ENCODE results near the gene PYGO2. TPM values are rescaled to one million over a fixed set of nuclear protein-coding genes. Genes with fewer than 3 reads are reported as not detected.

PYGO2 gene
- total RNA-seq, 5 donors from 2014 or later (not counting 1 experiment from before 2014, with no cell fraction given), result 36.0 to 70.8 (median 68.5) TPM

DNA sequence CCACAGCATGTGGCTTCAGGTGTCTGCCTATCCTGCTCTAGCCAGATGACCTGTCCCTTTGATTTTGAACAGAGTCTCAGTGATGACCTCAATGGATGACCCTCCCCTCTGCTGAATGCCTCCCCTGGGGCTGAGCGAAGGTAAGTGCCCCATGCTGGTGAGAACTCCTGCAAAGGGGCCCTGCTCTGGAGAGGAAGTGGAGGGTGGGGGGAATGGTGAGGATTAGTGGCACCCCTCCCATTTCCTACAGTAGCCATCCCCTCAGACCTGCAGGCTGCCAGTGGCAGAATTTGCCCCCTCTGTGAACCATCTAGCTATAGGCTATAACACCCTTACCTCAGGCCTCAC lies 21.4 kb downstream of the PYGO2 start:
- Mint-ChIP-seq H3K36me3 (no peaks in the 10 kb centered on the region), H3K9me3 (no peaks in the 10 kb centered on the region), H3K27ac (peak overlapping the region; percentile 88 to 89), H3K4me1 (peaks cover 75 to 82% (median 82%) of the 10 kb centered on the region in 3 donors), H3K27me3 (no peaks in the 10 kb centered on the region), H3K4me3 (peak overlapping the region in 1 of 3 donors; percentile 61)
- Histone ChIP-seq H3K27ac (ENCODE audit: low read length) (no peak overlapping the region), H3K27me3 (replicated peaks in 1 of 2; ENCODE audit: control insufficient read depth in 2 of 2, extremely low read depth in 1 of 2, insufficient read depth in 2 of 2, low read length in 1 of 2) (no peaks in the 10 kb centered on the region), H3K9me3 (no peaks in the 10 kb centered on the region), H3K4me3 (ENCODE audit: control insufficient read depth in 1 of 2, extremely low read depth in 1 of 2, low read length in 1 of 2) (peak overlapping the region in 1 of 2 donors; percentile 5), H3K4me1 (ENCODE audit: control insufficient read depth in 1 of 2, extremely low read depth in 1 of 2, insufficient read depth in 2 of 2, low read length in 2 of 2) (peaks cover 27 to 85% of the 10 kb centered on the region in 2 experiments), H3K36me3 (ENCODE audit: control insufficient read depth in 2 of 2, extremely low read depth in 1 of 2, insufficient read depth in 1 of 2, low read length in 1 of 2) (peaks cover 7 to 12% of the 10 kb centered on the region in 2 donors)
- WGBS (ENCODE audit: insufficient coverage), result 60% methylated on average over 1 of the region's 1 CpG
- DNase-seq (no peak), ATAC-seq (replicated peaks in 1 of 4) (no peak)
- POLR2A ChIA-PET, result interaction anchor here (0.7 to 1.1 kb wide), 5 partner anchors 15 to 311 kb away, joined by 3 to 6 read pairs (median 4); partner anchors contain the start of gene PBXIP1 (in 2 of the 2)
- CTCF ChIA-PET, result interaction anchor here (0.6 to 1.4 kb wide), 3 partner anchors 15 to 1670 kb away, joined by 3 to 8 read pairs (median 4); partner anchors contain the start of gene PBXIP1 (in 1 of the 2)

DNA sequence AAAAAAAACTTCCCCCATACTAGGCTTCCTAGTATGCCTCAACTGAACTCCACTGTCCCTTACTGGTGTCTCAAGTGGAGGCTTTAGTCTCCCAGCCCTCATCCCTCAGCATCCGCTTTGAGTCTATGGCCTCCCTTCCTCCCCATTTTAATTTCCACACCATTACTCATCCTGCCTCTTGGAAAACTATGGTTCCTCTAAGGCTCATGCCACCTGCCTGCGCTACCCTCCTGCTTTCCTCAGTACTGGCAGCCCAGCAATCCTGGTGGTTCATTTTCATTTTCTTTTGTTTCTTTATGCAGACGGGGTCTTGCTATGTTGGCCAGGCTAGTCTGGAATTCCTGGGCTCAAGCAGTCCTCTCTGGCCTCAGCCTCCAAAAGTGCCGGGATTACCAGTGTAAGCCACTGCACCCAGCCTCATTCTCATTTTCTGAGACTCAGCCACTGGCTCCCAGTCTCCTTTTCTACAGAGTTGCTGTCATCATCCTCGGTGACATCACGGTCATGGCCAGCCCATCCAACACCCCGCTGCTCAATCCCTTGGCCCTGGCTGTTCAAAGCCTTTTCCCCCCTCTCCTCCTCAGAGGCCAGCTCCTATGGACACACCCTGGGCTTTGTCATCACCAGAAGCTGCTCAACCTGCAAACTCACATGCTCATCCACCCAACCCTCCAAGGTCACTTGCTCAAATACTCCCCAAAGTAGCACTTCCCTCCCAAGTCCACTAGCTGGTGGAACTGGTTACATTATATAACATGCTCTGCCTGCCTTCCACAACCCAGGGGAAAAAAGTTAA lies 22.8 kb downstream of the PYGO2 start:
- ATAC-seq (replicated peaks in 1 of 4) (no peak), DNase-seq (no peak)
- ChIA-PET CTCF (interaction anchor here in 1 of 2 donors (1.1 kb wide), 1 partner anchor 81 kb away, joined by 5 read pairs; no protein-coding TSS in a partner anchor), POLR2A (interaction anchor here (0.6 to 1.2 kb wide), 3 partner anchors 17 to 32 kb away, joined by 3 to 6 read pairs (median 3); partner anchors contain the start of genes PBXIP1 (in 1 of the 2) and SHC1 (in 1 of the 2))
- 100% methylated on average over 7 of the region's 7 CpGs for WGBS (ENCODE audit: insufficient coverage)
- Mint-ChIP-seq H3K4me1 (peaks cover 72 to 81% (median 79%) of the 10 kb centered on the region in 3 donors), H3K4me3 (peak overlapping the region; percentile 36 to 97 (median 55)), H3K27ac (peak overlapping the region; percentile 90 to 97), H3K36me3 (no peaks in the 10 kb centered on the region), H3K27me3 (no peaks in the 10 kb centered on the region), H3K9me3 (no peaks in the 10 kb centered on the region)
- Histone ChIP-seq H3K4me1 (ENCODE audit: control insufficient read depth in 1 of 2, extremely low read depth in 1 of 2, insufficient read depth in 2 of 2, low read length in 2 of 2) (peaks cover 28 to 77% of the 10 kb centered on the region in 2 experiments), H3K36me3 (ENCODE audit: control insufficient read depth in 2 of 2, extremely low read depth in 1 of 2, insufficient read depth in 1 of 2, low read length in 1 of 2) (no peaks in the 10 kb centered on the region), H3K9me3 (no peaks in the 10 kb centered on the region), H3K27me3 (replicated peaks in 1 of 2; ENCODE audit: control insufficient read depth in 2 of 2, extremely low read depth in 1 of 2, insufficient read depth in 2 of 2, low read length in 1 of 2) (no peaks in the 10 kb centered on the region), H3K4me3 (ENCODE audit: control insufficient read depth in 1 of 2, extremely low read depth in 1 of 2, low read length in 1 of 2) (no peak overlapping the region), H3K27ac (ENCODE audit: low read length) (peak overlapping the region; percentile 97)

GRCh38 chr1:154937988-154938386 lies 23.6 kb downstream of the PYGO2 start:
- 69% methylated on average over 5 of the region's 8 CpGs for WGBS (ENCODE audit: insufficient coverage)
- POLR2A ChIA-PET, result interaction anchor here (0.8 to 1.2 kb wide), 3 partner anchors 18 to 333 kb away, joined by 3 to 7 read pairs (median 6); partner anchors contain the start of gene PBXIP1 (in 1 of the 2)
- no peaks in the 10 kb centered on the region for H3K9me3 Mint-ChIP-seq

DNA sequence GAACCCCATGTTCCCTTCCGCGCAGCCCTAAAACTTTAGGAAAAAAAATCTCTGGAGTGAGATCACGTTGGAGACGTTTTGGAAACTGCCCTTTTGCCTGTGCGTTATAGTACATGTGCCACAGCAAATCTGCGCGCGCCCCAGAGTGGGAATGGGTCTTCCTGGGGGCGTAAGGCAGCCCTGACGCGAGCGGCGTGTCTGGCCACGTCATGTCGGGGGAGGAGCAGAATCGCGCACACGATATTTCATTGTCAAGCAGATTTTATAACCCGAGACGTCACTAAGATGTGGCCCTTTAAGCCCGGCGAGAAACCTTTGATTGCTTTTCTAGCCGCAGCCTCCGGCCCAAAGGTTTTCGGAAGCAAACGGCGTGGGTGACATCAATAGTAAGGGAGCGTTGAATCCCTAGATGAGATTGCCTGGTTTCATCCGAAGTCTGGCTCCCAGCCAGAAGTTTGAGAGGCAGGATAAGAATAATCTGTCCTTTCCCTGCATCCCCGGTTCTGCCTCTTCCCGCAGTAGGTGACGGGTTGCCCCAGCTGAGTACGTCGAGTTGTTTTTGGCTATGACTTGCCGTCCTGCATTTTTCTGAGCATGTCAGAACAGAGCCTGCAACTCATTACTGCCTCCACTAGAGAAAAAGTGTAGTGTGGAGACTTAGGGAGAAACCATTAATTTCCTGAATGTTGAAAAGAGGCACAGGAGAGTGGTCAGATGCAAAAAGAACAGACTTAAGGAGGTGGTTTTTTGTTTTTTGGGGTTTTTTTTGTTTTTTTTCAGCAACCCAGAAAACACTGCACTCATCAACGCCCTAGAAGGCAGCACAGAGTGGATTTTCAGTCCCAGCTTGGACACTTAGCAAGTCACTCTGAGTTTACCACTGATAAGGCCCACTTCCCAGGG lies 24.2 kb downstream of the PYGO2 start:
- H3K27me3 Mint-ChIP-seq, result no peaks in the 10 kb centered on the region
- 0% methylated on average over 28 of the region's 36 CpGs for WGBS (ENCODE audit: insufficient coverage)
- peak; percentile 75 to 80 (median 78) for ATAC-seq (replicated peaks in 1 of 4)
- H3K4me1 ChIP-seq (ENCODE audit: control insufficient read depth in 1 of 2, extremely low read depth in 1 of 2, insufficient read depth in 2 of 2, low read length in 2 of 2), result peaks cover 22 to 63% of the 10 kb centered on the region in 2 experiments
- H3K4me1 Mint-ChIP-seq, result peaks cover 57 to 68% (median 64%) of the 10 kb centered on the region in 3 donors
- H3K9me3 ChIP-seq, result no peaks in the 10 kb centered on the region
- ChIA-PET POLR2A (interaction anchor here (0.6 to 1.4 kb wide), 6 partner anchors 18 to 333 kb away, joined by 3 to 23 read pairs (median 5); partner anchors contain the start of genes PBXIP1 (in 2 of the 2) and FLAD1 (in 1 of the 2)), CTCF (interaction anchor here (0.5 to 1.7 kb wide), 15 partner anchors 15 to 600 kb away, joined by 3 to 14 read pairs (median 3); partner anchors contain the start of genes FLAD1 (in 1 of the 2), PBXIP1 (in 1 of the 2) and PYGO2 (in 1 of the 2))
- H3K36me3 Mint-ChIP-seq, result no peaks in the 10 kb centered on the region
- peak overlapping the region; percentile 75 to 96 for H3K4me3 ChIP-seq (ENCODE audit: control insufficient read depth in 1 of 2, extremely low read depth in 1 of 2, low read length in 1 of 2)
- no peaks in the 10 kb centered on the region for H3K36me3 ChIP-seq (ENCODE audit: control insufficient read depth in 2 of 2, extremely low read depth in 1 of 2, insufficient read depth in 1 of 2, low read length in 1 of 2)
- H3K9me3 Mint-ChIP-seq, result no peaks in the 10 kb centered on the region
- no peaks in the 10 kb centered on the region for H3K27me3 ChIP-seq (replicated peaks in 1 of 2; ENCODE audit: control insufficient read depth in 2 of 2, extremely low read depth in 1 of 2, insufficient read depth in 2 of 2, low read length in 1 of 2)
- peak overlapping the region; percentile 96 to 98 (median 97) for H3K4me3 Mint-ChIP-seq
- H3K27ac ChIP-seq (ENCODE audit: low read length), result peak overlapping the region; percentile 97
- H3K27ac Mint-ChIP-seq, result peak overlapping the region; percentile 97 to 99
- peak in 33 of 35 experiments; percentile 83 to 98 (median 91) for DNase-seq

More at GRCh38 chr1:154937988-154938386, 23.6 kb downstream of the PYGO2 start:
- no peak for DNase-seq
- no peak for ATAC-seq (replicated peaks in 1 of 4)
- Mint-ChIP-seq H3K4me3 (peak overlapping the region; percentile 96 to 98 (median 97)), H3K27me3 (no peaks in the 10 kb centered on the region), H3K36me3 (no peaks in the 10 kb centered on the region), H3K4me1 (peaks cover 64 to 74% (median 70%) of the 10 kb centered on the region in 3 donors), H3K27ac (peak overlapping the region; percentile 97 to 99)
- Histone ChIP-seq H3K9me3 (no peaks in the 10 kb centered on the region), H3K27me3 (replicated peaks in 1 of 2; ENCODE audit: control insufficient read depth in 2 of 2, extremely low read depth in 1 of 2, insufficient read depth in 2 of 2, low read length in 1 of 2) (no peaks in the 10 kb centered on the region), H3K27ac (ENCODE audit: low read length) (peak overlapping the region; percentile 97), H3K4me3 (ENCODE audit: control insufficient read depth in 1 of 2, extremely low read depth in 1 of 2, low read length in 1 of 2) (peak overlapping the region; percentile 75 to 96), H3K36me3 (ENCODE audit: control insufficient read depth in 2 of 2, extremely low read depth in 1 of 2, insufficient read depth in 1 of 2, low read length in 1 of 2) (no peaks in the 10 kb centered on the region), H3K4me1 (ENCODE audit: control insufficient read depth in 1 of 2, extremely low read depth in 1 of 2, insufficient read depth in 2 of 2, low read length in 2 of 2) (peaks cover 28 to 69% of the 10 kb centered on the region in 2 experiments)
- CTCF ChIA-PET, result interaction anchor here (0.6 to 1.2 kb wide), 5 partner anchors 14 to 332 kb away, joined by 3 to 5 read pairs (median 3); partner anchors contain the start of gene FLAD1 (in 1 of the 2)

- H3K4me1 Mint-ChIP-seq, result peaks cover 51 to 61% (median 57%) of the 10 kb centered on the region in 3 donors
- H3K36me3 Mint-ChIP-seq, result no peaks in the 10 kb centered on the region
- 0% methylated on average over 32 of the region's 45 CpGs for WGBS (ENCODE audit: insufficient coverage)
- H3K27me3 Mint-ChIP-seq, result no peaks in the 10 kb centered on the region
- Histone ChIP-seq H3K9me3 (no peaks in the 10 kb centered on the region), H3K4me1 (ENCODE audit: control insufficient read depth in 1 of 2, extremely low read depth in 1 of 2, insufficient read depth in 2 of 2, low read length in 2 of 2) (peaks cover 19 to 56% of the 10 kb centered on the region in 2 experiments), H3K36me3 (ENCODE audit: control insufficient read depth in 2 of 2, extremely low read depth in 1 of 2, insufficient read depth in 1 of 2, low read length in 1 of 2) (no peaks in the 10 kb centered on the region), H3K27me3 (replicated peaks in 1 of 2; ENCODE audit: control insufficient read depth in 2 of 2, extremely low read depth in 1 of 2, insufficient read depth in 2 of 2, low read length in 1 of 2) (no peaks in the 10 kb centered on the region), H3K27ac (ENCODE audit: low read length) (peak within 1 kb of the TSS; percentile 97), H3K4me3 (ENCODE audit: control insufficient read depth in 1 of 2, extremely low read depth in 1 of 2, low read length in 1 of 2) (peak within 1 kb of the TSS; percentile 75 to 96)
- ChIA-PET CTCF (interaction anchor here (0.5 to 1.7 kb wide), 12 partner anchors 16 to 599 kb away, joined by 3 to 14 read pairs (median 3); partner anchors contain the start of genes PBXIP1 (in 1 of the 2) and PYGO2 (in 1 of the 2)), POLR2A (interaction anchor here (0.5 to 1.4 kb wide), 6 partner anchors 17 to 551 kb away, joined by 3 to 23 read pairs (median 5); partner anchors contain the start of genes PBXIP1 (in 2 of the 2) and FLAD1 (in 1 of the 2))
- DNase-seq, result peak; percentile 90 to 98 (median 95)
- ATAC-seq (replicated peaks in 1 of 4), result peak; percentile 79 to 94 (median 90)
- no peaks in the 10 kb centered on the region for H3K9me3 Mint-ChIP-seq
- H3K4me3 Mint-ChIP-seq, result peak within 1 kb of the TSS; percentile 96 to 98 (median 97)
- H3K27ac Mint-ChIP-seq, result peak within 1 kb of the TSS; percentile 97 to 99
These were observed 25.0 kb downstream of the PYGO2 start, which contains the start of gene PMVK for GRCh38 chr1:154936555-154937084. Gene PMVK, minus strand, starts transcription at chr1:154936719. Its CDS starts 34 bp downstream, at chr1:154936685.

Measured in T-cell (primary cell).